SU-DHL-6 (cell line): ENCODE data around the gene SLC17A7.

Experiments
- H2AFZ ChIP-seq: fragments of 200-600 bp; sonication (generic); 2 replicates; pipeline ENCODE4 v1.6.1; 2014; ENCODE audit warnings: low read depth, mild to moderate bottlenecking, moderate library complexity, mixed read lengths, antibody characterized with exemption, low read length; ENCODE audit not compliant: severe bottlenecking
- H3F3A ChIP-seq: fragments of 200-600 bp; shearing (Covaris generic); 2 replicates; pipeline ENCODE4 v1.6.0; 2016; ENCODE audit warnings: antibody characterized with exemption, mild to moderate bottlenecking; ENCODE audit not compliant: insufficient read depth
- H3K27ac ChIP-seq: fragments of 200-600 bp; sonication (generic); 2 replicates; pipeline ENCODE4 v1.5.1; 2016; ENCODE audit warnings: low read depth, mild to moderate bottlenecking, low read length, moderate library complexity, mixed read lengths
- H3K27me3 ChIP-seq: fragments of 200-600 bp; sonication (generic), shearing (Covaris generic); 2 replicates; pipeline ENCODE4 v1.6.0; 2014; ENCODE audit warnings: mild to moderate bottlenecking, low read length
- H3K36me3 ChIP-seq: fragments of 200-600 bp; sonication (generic); 2 replicates; pipeline ENCODE4 v1.6.1; 2014; ENCODE audit warnings: mild to moderate bottlenecking, low read length, mixed read lengths
- H3K4me2 ChIP-seq: fragments of 300-600, 200-600 bp; shearing (Covaris generic), sonication (generic); 2 replicates; pipeline ENCODE4 v1.6.0; 2014; ENCODE audit warnings: low read length, low read depth, mild to moderate bottlenecking; ENCODE audit not compliant: poor library complexity, severe bottlenecking
- H3K4me3 ChIP-seq: fragments of 200-600 bp; sonication (generic); 2 replicates; pipeline ENCODE4 v1.5.1; 2014; ENCODE audit warnings: antibody characterized with exemption, low read length, mild to moderate bottlenecking, mixed read lengths; ENCODE audit not compliant: insufficient read depth, poor library complexity, severe bottlenecking
- H3K79me2 ChIP-seq: fragments of 200-600 bp; sonication (generic); 2 replicates; pipeline ENCODE4 v1.6.1; 2014; ENCODE audit warnings: mild to moderate bottlenecking, low read length, moderate library complexity; ENCODE audit not compliant: insufficient read depth
- H3K9ac ChIP-seq: fragments of 200-600 bp; sonication (generic); 2 replicates; pipeline ENCODE4 v1.7.0; 2014; ENCODE audit warnings: mild to moderate bottlenecking, low read length
- H3K9me2 ChIP-seq: fragments of 200-600 bp; sonication (generic); replicated peaks from 2 replicates; pipeline ENCODE4 v1.6.1; 2014; ENCODE audit warnings: low read length; ENCODE audit not compliant: insufficient read depth
- H3K9me3 ChIP-seq: fragments of 200-600 bp; sonication (generic); 2 replicates; pipeline ENCODE4 v1.6.1; 2014; ENCODE audit warnings: low read length, mixed read lengths; ENCODE audit not compliant: insufficient read depth
- H4K20me1 ChIP-seq: fragments of 200-600 bp; sonication (generic); 2 replicates; pipeline ENCODE4 v1.6.1; 2014; ENCODE audit warnings: low read depth, mild to moderate bottlenecking, antibody characterized with exemption, low read length, moderate library complexity, mixed read lengths
- CTCF ChIP-seq: fragments of 200-600 bp; sonication (generic); IDR thresholded peaks from one replicate; pipeline ENCODE4 v1.5.1; 2017; ENCODE audit warnings: antibody characterized with exemption, mild to moderate bottlenecking, low read length, moderate library complexity; ENCODE audit not compliant: insufficient read depth, poor library complexity, severe bottlenecking
- EZH2phosphoT487 ChIP-seq: fragments of 200-600 bp; sonication (generic), shearing (Covaris generic); conservative IDR thresholded peaks from 2 replicates; pipeline ENCODE4 v1.6.1; 2018; ENCODE audit warnings: mild to moderate bottlenecking, antibody characterized with exemption, low read length, moderate library complexity, mixed read lengths

SLC17A7 gene

GRCh38 chr19:49432141-49433073 lies 8.9 kb downstream of the SLC17A7 start:
- Histone ChIP-seq H3K9me3 (no peaks in the 10 kb centered on the region), H3K9ac (no peak overlapping the region), H4K20me1 (no peaks in the 10 kb centered on the region), H3K36me3 (no peaks in the 10 kb centered on the region), H3F3A (no peaks in the 10 kb centered on the region), H3K79me2 (no peaks in the 10 kb centered on the region), H3K27me3 (no peaks in the 10 kb centered on the region), H3K27ac (no peak overlapping the region), H3K4me3 (no peak overlapping the region), H2AFZ (no peak overlapping the region), H3K9me2 (no peaks in the 10 kb centered on the region), H3K4me2 (no peak overlapping the region)
- no peak for TF ChIP-seq CTCF

GRCh38 chr19:49431330-49431749 lies 10.0 kb downstream of the SLC17A7 start:
- no peaks in the 10 kb centered on the region for H3K9me2 ChIP-seq
- no peak for TF ChIP-seq CTCF
- TF ChIP-seq EZH2phosphoT487: no peak
- no peak overlapping the region for H2AFZ ChIP-seq

GRCh38 chr19:49430678-49431329 lies 10.5 kb downstream of the SLC17A7 start:
- TF ChIP-seq CTCF (no peak), EZH2phosphoT487 (no peak)
- H3K4me2 ChIP-seq: no peak overlapping the region
- H3K9me2 ChIP-seq: no peaks in the 10 kb centered on the region
- no peak overlapping the region for H2AFZ ChIP-seq
- H3K9me3 ChIP-seq: no peaks in the 10 kb centered on the region
- H3K27ac ChIP-seq: no peak overlapping the region
- no peaks in the 10 kb centered on the region for H3K27me3 ChIP-seq
- no peaks in the 10 kb centered on the region for H3K36me3 ChIP-seq
- no peaks in the 10 kb centered on the region for H3K79me2 ChIP-seq
- no peak overlapping the region for H3K4me3 ChIP-seq
- H3K9ac ChIP-seq: no peak overlapping the region
- no peaks in the 10 kb centered on the region for H3F3A ChIP-seq
- H4K20me1 ChIP-seq: no peaks in the 10 kb centered on the region

More at GRCh38 chr19:49431330-49431749, 10.0 kb downstream of the SLC17A7 start:
- no peak overlapping the region for H3K4me2 ChIP-seq
- no peak overlapping the region for H3K4me3 ChIP-seq
- no peaks in the 10 kb centered on the region for H3K9me3 ChIP-seq
- no peak overlapping the region for H3K27ac ChIP-seq
- H3K36me3 ChIP-seq: no peaks in the 10 kb centered on the region
- no peaks in the 10 kb centered on the region for H3K79me2 ChIP-seq
- H3K9ac ChIP-seq: no peak overlapping the region
- no peaks in the 10 kb centered on the region for H3K27me3 ChIP-seq
- H4K20me1 ChIP-seq: no peaks in the 10 kb centered on the region
- H3F3A ChIP-seq: no peaks in the 10 kb centered on the region
